GM20000 (cell line): ENCODE data around the gene DNAJC4.
A peak's percentile ranks its signal among the peaks of the same experiment; 100 is the strongest.

Source experiments
- DNase-seq: peaks from one replicate; pipeline ENCODE4 v3.0.0; 2012; ENCODE audit warnings: low spot score
- TF ChIP-seq, protein P1 (sequence below): IDR thresholded peaks from 2 replicates; pipeline ENCODE4 v1.5.1; 2012; ENCODE audit warnings: mild to moderate bottlenecking, control low read depth; ENCODE audit errors: extremely low read depth, missing control alignments

The DNAJC4 gene

DNA sequence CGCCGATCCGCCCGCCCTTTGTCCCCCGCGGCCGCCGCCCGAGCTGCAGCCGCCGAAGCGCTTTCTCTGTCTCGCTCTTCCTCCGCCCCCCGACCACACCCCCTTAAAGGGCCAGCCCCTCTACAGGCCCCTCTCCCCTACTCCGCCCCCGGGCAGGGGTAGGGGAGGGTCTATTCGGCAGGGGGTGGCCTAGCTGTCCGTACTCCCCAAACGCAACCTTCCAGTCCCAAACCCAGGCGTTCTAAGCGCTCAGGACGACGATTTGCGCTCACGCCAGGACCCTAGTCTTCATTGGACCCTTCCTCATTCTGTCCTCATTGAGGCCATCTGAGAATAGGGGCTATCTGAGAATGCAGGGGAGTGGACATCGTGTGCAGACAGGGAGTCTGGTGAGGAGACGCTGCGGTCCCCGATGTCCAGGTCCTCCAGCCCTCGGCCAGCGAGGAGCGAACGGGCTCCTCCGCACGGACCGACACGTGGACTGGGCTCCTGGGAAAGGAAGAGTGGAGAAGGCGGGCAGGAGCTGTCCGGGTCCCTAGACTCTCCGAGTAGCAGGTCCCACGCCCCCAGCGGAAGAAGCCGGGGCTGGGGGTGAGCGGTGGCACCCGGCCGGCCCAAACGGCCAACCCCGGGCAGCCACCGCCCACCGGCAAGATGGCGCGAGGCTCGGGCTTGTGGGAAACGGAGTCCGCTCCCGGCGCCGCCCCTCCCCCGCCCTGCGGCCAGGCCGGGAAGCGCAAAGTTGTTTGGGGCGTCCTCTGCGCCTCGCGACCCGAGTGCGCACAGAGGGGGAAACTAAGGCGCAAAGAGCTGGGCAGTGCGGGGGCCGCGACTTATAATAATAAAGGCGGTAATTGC is 16.8 kb downstream of the DNAJC4 start, which contains the start of gene PPP1R14B:
Gene PPP1R14B (minus strand): TSS at position 73 of the 858 bp plus-strand sequence. CDS start 270 bp downstream, outside the sequence.
- TF ChIP-seq, protein P1, sequence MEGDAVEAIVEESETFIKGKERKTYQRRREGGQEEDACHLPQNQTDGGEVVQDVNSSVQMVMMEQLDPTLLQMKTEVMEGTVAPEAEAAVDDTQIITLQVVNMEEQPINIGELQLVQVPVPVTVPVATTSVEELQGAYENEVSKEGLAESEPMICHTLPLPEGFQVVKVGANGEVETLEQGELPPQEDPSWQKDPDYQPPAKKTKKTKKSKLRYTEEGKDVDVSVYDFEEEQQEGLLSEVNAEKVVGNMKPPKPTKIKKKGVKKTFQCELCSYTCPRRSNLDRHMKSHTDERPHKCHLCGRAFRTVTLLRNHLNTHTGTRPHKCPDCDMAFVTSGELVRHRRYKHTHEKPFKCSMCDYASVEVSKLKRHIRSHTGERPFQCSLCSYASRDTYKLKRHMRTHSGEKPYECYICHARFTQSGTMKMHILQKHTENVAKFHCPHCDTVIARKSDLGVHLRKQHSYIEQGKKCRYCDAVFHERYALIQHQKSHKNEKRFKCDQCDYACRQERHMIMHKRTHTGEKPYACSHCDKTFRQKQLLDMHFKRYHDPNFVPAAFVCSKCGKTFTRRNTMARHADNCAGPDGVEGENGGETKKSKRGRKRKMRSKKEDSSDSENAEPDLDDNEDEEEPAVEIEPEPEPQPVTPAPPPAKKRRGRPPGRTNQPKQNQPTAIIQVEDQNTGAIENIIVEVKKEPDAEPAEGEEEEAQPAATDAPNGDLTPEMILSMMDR: no peak
- peak; percentile 91 for DNase-seq

DNA sequence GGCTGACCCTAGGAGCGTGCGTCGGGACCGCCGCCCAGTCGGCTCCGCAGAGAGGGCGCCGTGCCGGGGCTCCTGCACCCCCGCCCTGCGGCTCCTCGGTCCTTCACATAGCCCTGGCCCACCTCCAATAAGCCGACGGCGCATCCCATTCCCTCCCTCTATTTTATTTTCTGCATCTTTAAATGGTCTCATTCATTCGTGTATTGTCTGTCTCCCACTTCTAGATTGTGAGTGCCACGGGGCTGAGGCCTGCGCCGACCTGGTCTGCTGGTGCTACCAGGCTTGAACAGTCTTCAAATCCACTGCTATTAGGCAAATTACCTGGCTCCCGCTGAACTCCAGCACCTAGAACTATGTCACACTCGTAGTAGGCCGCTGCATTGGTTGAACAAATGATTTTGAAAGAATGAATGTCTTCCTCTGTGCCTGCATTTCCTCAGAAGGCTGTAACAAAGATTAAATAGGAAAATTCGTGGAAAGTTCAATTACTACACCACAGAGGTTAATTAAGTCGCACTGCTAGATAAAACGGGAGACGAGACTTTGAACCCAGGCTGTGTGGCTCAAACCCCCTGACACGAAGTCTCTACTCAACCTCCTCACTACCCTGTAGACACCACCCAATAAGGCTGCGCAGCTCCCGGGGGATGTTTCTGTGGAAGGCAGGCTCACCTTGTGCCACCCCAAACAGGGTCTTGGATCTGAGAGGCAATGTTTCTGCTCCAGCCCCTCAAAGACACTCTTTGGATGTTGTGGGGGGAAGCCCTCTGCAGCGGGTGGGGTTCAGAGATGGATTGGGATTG is 17.6 kb downstream of the DNAJC4 start:
- DNase-seq: no peak

DNA sequence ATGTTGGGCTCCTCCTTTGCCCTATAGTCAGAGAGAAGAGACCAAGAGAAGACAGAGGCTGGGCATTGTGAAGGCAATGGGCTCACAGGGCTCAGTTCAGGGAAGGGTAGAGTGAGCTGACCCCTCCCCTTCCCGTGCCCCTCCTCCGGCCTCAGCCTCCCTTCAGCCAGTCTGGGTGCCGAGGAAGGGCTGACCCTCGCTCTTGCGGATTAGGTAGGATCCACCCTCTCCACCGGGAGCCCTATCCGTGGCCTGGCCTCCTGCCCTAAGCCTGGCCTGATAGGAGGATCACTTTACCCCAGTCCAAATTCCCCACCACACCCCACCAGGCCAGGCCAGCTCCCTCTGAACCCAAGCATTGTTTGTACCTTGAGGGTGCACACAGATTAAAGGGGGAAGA is 18.2 kb downstream of the DNAJC4 start:
- no peak for DNase-seq
- TF ChIP-seq, protein P1: no peak

More for the DNA sequence above, 17.6 kb downstream of the DNAJC4 start:
- TF ChIP-seq, protein P1: no peak

DNA sequence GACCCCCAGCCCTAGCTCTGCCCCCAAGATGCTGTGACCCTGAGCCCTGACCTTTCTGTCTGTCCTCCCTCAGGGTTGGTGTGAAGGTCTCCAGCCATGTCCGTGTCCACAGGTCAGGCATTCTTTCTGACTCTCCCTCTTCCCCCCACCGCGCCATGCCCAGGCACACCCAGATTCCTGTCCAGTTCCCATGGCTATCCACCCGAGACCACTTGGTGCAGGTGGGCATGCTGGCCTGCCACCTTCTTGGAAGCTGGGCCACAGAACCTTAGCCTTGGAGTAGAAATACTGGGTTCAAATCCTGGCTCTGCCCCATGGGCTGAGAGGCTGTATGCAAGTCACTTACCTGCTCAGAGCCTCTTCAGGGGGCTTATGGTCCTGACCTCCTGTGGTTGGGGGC is 18.7 kb downstream of the DNAJC4 start:
- DNase-seq: no peak

DNA sequence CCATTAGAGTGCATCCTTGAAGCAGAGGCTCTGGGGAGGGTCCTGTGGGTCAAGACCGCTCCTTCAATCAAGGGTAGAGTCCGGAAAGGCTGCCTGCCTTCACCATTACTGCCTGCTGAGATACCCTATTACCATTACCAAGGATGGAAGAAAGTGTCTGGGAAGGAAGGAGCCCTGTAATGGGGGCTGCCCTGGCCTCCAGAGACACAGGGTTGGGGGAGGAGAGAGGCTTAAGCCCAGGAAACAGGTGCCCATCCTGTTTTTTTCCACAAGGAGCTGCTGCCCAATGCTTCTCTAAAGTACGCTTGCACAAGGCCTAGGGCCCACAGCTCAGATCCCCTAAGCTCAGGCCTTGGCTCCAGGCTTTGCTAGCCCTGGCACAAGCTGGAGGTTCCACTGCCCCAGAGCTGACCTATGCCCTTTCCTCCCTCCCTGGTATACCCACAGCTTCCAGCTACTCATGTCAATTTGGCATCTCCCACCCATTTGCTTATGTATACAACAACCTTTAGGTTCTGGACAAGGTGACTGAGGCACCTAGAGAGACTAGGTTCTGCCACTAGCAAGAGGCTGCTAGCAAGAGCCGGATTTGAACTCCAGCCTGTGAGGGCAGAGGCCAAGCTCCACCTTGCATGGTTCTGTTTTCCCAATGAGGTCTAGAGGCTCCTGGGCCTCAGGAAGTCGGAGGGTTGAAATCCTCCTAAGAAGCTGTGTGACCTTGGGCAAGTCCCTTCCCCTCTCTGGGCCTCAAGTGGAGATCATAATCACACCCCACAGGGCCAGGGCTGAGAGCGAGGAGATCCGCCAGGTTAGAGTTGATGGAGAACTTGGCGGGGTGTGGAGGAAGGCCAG is 19.4 kb downstream of the DNAJC4 start:
- no peak for DNase-seq

More for the DNA sequence above, 18.7 kb downstream of the DNAJC4 start:
- TF ChIP-seq, protein P1: no peak

DNA sequence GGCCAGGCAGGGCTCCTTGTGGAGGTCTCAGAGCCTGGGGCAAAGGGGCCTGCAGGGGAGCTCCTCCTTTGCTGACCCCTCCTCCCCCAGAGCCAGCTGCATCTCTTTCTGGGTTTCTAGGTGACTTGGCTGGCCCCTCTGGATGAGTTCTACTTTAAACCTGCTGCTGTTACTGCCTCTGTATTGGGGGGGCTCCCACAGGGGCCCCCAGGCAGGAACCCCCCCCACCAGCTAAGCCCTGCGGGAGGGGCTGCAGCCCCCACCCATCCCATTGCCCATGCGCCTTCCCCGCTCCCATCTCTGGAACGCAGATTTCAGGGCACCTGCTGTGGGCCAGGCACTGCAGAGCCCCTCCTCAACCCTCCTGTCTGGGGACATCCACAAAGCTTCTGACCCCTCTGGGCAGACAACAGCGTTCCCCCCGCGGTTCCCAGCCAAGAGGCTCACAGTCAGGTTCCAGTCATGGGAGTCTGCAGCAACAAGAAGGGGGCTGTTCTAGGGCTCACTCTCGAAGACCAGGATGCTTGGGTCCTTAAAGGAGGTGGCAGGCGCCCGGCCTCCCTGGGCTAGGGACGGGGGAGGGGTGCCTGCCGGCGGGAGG is 20.2 kb downstream of the DNAJC4 start:
- TF ChIP-seq, protein P1: no peak
- no peak for DNase-seq

More for the DNA sequence above, 19.4 kb downstream of the DNAJC4 start:
- TF ChIP-seq, protein P1: no peak
